Stomach (tissue), 4 donors: Measurements from ENCODE around the gene ABCA5.

Experiments used
- CTCF ChIP-seq, 7 experiments: fragments of 450-650 bp in 4 of 7; fragments of 200-600 bp in 3 of 7; sonication (generic) in 3 of 7; IDR thresholded peaks; one replicate each; pipeline ENCODE4 v1.5.1; 2016 to 2019; ENCODE audit warnings: antibody characterized with exemption in 7 of 7, control low read depth in 2 of 7, mild to moderate bottlenecking in 1 of 7
- EP300 ChIP-seq: sonication (generic); formaldehyde crosslinking; IDR thresholded peaks from one replicate; pipeline ENCODE4 v1.6.1; 2017; ENCODE audit warnings: antibody characterized with exemption
- POLR2A ChIP-seq, 4 donors: fragments of 450-650 bp; IDR thresholded peaks; one replicate each; pipeline ENCODE4 v1.6.1; 2016; ENCODE audit warnings: antibody characterized with exemption in 4 of 4, control low read depth in 2 of 4, mild to moderate bottlenecking in 1 of 4, moderate library complexity in 1 of 4
- POLR2AphosphoS5 ChIP-seq, 3 donors: sonication (generic); formaldehyde crosslinking; IDR thresholded peaks; one replicate each; pipeline ENCODE4 v1.6.1; 2016; ENCODE audit warnings: antibody characterized with exemption in 3 of 3

GRCh38 chr17:69275751-69276150 lies 51.2 kb downstream of the ABCA5 start:
- TF ChIP-seq CTCF (IDR thresholded peaks at IDR 0.05) (no peak), POLR2AphosphoS5 (IDR thresholded peaks at IDR 0.05) (no peak), POLR2A (IDR thresholded peaks at IDR 0.05) (no peak), EP300 (no peak)
